Activated CD8-positive, alpha-beta T cell treated with anti-CD3 and anti-CD28 coated beads, Interleukin-2, amount 10 ng/mL, durations not matched to agents 7 days and 5 days (primary cell): Measurements from ENCODE around the gene GALNT5. TPM values are rescaled to one million over a fixed set of nuclear protein-coding genes. Genes with fewer than 3 reads are reported as not detected.

Experiments
- ATAC-seq: fragments of 150-1000 bp; cut with Tn5 transposase; one replicate; pipeline ENCODE4 v1.10.0; 2021; ENCODE audit warnings: moderate library complexity
- CTCF ChIA-PET: fragments of 350-600 bp; sonication (Branson Sonifier 250); formaldehyde crosslinking; loops from one replicate; lab custom pipeline; 2021; ENCODE audit warnings: antibody characterized with exemption; lab: Charles Lee
- POLR2A ChIA-PET: fragments of 350-600 bp; sonication (Branson Sonifier 250); formaldehyde crosslinking; loops from one replicate; lab custom pipeline; 2021; ENCODE audit warnings: antibody characterized with exemption; lab: Charles Lee
- DNase-seq: peaks from one replicate; pipeline ENCODE4 v3.0.0-alpha.2; 2020
- H3K27ac Mint-ChIP-seq: one replicate; pipeline ENCODE4 v1.8.0; 2021; ENCODE audit warnings: mild to moderate bottlenecking, mixed read lengths
- H3K27me3 Mint-ChIP-seq: one replicate; pipeline ENCODE4 v1.8.0; 2021; ENCODE audit warnings: low read depth, mixed read lengths
- H3K36me3 Mint-ChIP-seq: one replicate; pipeline ENCODE4 v1.8.0; 2021; ENCODE audit warnings: low read depth, mixed read lengths
- H3K4me1 Mint-ChIP-seq: one replicate; pipeline ENCODE4 v1.8.0; 2021; ENCODE audit warnings: low read depth, mixed read lengths
- H3K4me3 Mint-ChIP-seq: one replicate; pipeline ENCODE4 v1.8.0; 2021; ENCODE audit warnings: mild to moderate bottlenecking, mixed read lengths
- H3K9me3 Mint-ChIP-seq: one replicate; pipeline ENCODE4 v1.8.0; 2022; ENCODE audit warnings: mixed read lengths; ENCODE audit not compliant: insufficient read depth
- total RNA-seq, 2 experiments: library from RNA; stranded (reverse); gene quantifications; one replicate each; pipeline ENCODE4 v1.2.3, GENCODE V29; 2021

The GALNT5 gene
- total RNA-seq, 2 experiments from 2014 or later = not detected

GRCh38 chr2:157229572-157229971 is 27.9 kb upstream of the GALNT5 start:
- H3K4me3 Mint-ChIP-seq = no peak overlapping the region
- no peak for ATAC-seq
- H3K4me1 Mint-ChIP-seq = no peaks in the 10 kb centered on the region
- ChIA-PET POLR2A (interaction anchor here (0.6 kb wide), 1 partner anchor 39 kb away, joined by 4 read pairs; no protein-coding TSS in a partner anchor), CTCF (no interaction called here)
- DNase-seq = no peak
- H3K27me3 Mint-ChIP-seq = peaks cover 8% of the 10 kb centered on the region
- H3K27ac Mint-ChIP-seq = no peak overlapping the region
- no peaks in the 10 kb centered on the region for H3K9me3 Mint-ChIP-seq
- no peaks in the 10 kb centered on the region for H3K36me3 Mint-ChIP-seq

GRCh38 chr2:157231476-157231875 is 26.0 kb upstream of the GALNT5 start:
- ChIA-PET CTCF (no interaction called here), POLR2A (no interaction called here)
- Mint-ChIP-seq H3K27me3 (peaks cover 9% of the 10 kb centered on the region), H3K4me3 (no peak overlapping the region), H3K36me3 (no peaks in the 10 kb centered on the region), H3K9me3 (no peaks in the 10 kb centered on the region), H3K4me1 (no peaks in the 10 kb centered on the region), H3K27ac (no peak overlapping the region)
- DNase-seq (no peak), ATAC-seq (no peak)

- peaks cover 13% of the 10 kb centered on the region for H3K27me3 Mint-ChIP-seq
Observed at GRCh38 chr2:157233506-157233905, 24.0 kb upstream of the GALNT5 start.

GRCh38 chr2:157236404-157236803 is 21.1 kb upstream of the GALNT5 start:
- POLR2A ChIA-PET = no interaction called here
- H3K4me3 Mint-ChIP-seq = no peak overlapping the region
- CTCF ChIA-PET = no interaction called here
- no peak overlapping the region for H3K27ac Mint-ChIP-seq
- no peaks in the 10 kb centered on the region for H3K36me3 Mint-ChIP-seq
- no peak for ATAC-seq
- no peaks in the 10 kb centered on the region for H3K4me1 Mint-ChIP-seq
- peaks cover 9% of the 10 kb centered on the region for H3K27me3 Mint-ChIP-seq
- DNase-seq = no peak
- no peaks in the 10 kb centered on the region for H3K9me3 Mint-ChIP-seq

More at GRCh38 chr2:157233506-157233905, 24.0 kb upstream of the GALNT5 start:
- DNase-seq (no peak), ATAC-seq (no peak)
- POLR2A ChIA-PET = no interaction called here
- Mint-ChIP-seq H3K4me1 (no peaks in the 10 kb centered on the region), H3K4me3 (no peak overlapping the region), H3K27ac (no peak overlapping the region), H3K36me3 (no peaks in the 10 kb centered on the region), H3K9me3 (no peaks in the 10 kb centered on the region)
- CTCF ChIA-PET = no interaction called here

- H3K27me3 Mint-ChIP-seq = peaks cover 10% of the 10 kb centered on the region
- ATAC-seq (no peak), DNase-seq (no peak)
- no peaks in the 10 kb centered on the region for H3K4me1 Mint-ChIP-seq
- CTCF ChIA-PET = no interaction called here
- POLR2A ChIA-PET = no interaction called here
- H3K36me3 Mint-ChIP-seq = no peaks in the 10 kb centered on the region
- H3K4me3 Mint-ChIP-seq = no peak overlapping the region
- no peaks in the 10 kb centered on the region for H3K9me3 Mint-ChIP-seq
- no peak overlapping the region for H3K27ac Mint-ChIP-seq
Observed at GRCh38 chr2:157238296-157238695, 19.2 kb upstream of the GALNT5 start.

- ChIA-PET POLR2A (no interaction called here), CTCF (no interaction called here)
- Mint-ChIP-seq H3K27me3 (peaks cover 9% of the 10 kb centered on the region), H3K27ac (no peak overlapping the region), H3K36me3 (no peaks in the 10 kb centered on the region), H3K4me3 (no peak overlapping the region), H3K9me3 (no peaks in the 10 kb centered on the region), H3K4me1 (no peaks in the 10 kb centered on the region)
- DNase-seq (no peak), ATAC-seq (no peak)
Observed at GRCh38 chr2:157244691-157245090, 12.8 kb upstream of the GALNT5 start.

GRCh38 chr2:157245144-157245840 is 12.2 kb upstream of the GALNT5 start:
- H3K27ac Mint-ChIP-seq = no peak overlapping the region
- peaks cover 9% of the 10 kb centered on the region for H3K27me3 Mint-ChIP-seq
- H3K4me3 Mint-ChIP-seq = no peak overlapping the region
- H3K9me3 Mint-ChIP-seq = no peaks in the 10 kb centered on the region
- ChIA-PET CTCF (no interaction called here), POLR2A (no interaction called here)
- no peaks in the 10 kb centered on the region for H3K4me1 Mint-ChIP-seq
- no peak for ATAC-seq
- no peak for DNase-seq
- no peaks in the 10 kb centered on the region for H3K36me3 Mint-ChIP-seq

- Mint-ChIP-seq H3K27me3 (peaks cover 9% of the 10 kb centered on the region), H3K4me1 (no peaks in the 10 kb centered on the region), H3K4me3 (no peak overlapping the region), H3K27ac (no peak overlapping the region), H3K9me3 (no peaks in the 10 kb centered on the region), H3K36me3 (no peaks in the 10 kb centered on the region)
- no peak for ATAC-seq
- DNase-seq = no peak
- ChIA-PET POLR2A (interaction anchor here (0.6 kb wide), 1 partner anchor 16 kb away, joined by 3 read pairs; no protein-coding TSS in a partner anchor), CTCF (no interaction called here)
Observed at GRCh38 chr2:157245846-157246764, 11.4 kb upstream of the GALNT5 start.

GRCh38 chr2:157246765-157247407 is 10.6 kb upstream of the GALNT5 start:
- no peak for ATAC-seq
- no peak overlapping the region for H3K27ac Mint-ChIP-seq
- H3K27me3 Mint-ChIP-seq = peaks cover 9% of the 10 kb centered on the region
- CTCF ChIA-PET = interaction anchor here (1.7 kb wide), 1 partner anchor 14 kb away, joined by 4 read pairs; no protein-coding TSS in a partner anchor
- no peaks in the 10 kb centered on the region for H3K9me3 Mint-ChIP-seq
- POLR2A ChIA-PET = interaction anchor here (0.6 kb wide), 1 partner anchor 15 kb away, joined by 3 read pairs; no protein-coding TSS in a partner anchor
- no peaks in the 10 kb centered on the region for H3K4me1 Mint-ChIP-seq
- no peaks in the 10 kb centered on the region for H3K36me3 Mint-ChIP-seq
- H3K4me3 Mint-ChIP-seq = no peak overlapping the region
- DNase-seq = no peak

- Mint-ChIP-seq H3K27ac (no peak overlapping the region), H3K4me3 (no peak overlapping the region), H3K27me3 (peaks cover 8% of the 10 kb centered on the region), H3K9me3 (no peaks in the 10 kb centered on the region), H3K36me3 (no peaks in the 10 kb centered on the region), H3K4me1 (no peaks in the 10 kb centered on the region)
- ATAC-seq (no peak), DNase-seq (no peak)
- ChIA-PET CTCF (no interaction called here), POLR2A (no interaction called here)
Observed at GRCh38 chr2:157250836-157251235, 6.7 kb upstream of the GALNT5 start.

GRCh38 chr2:157251932-157252331 is 5.6 kb upstream of the GALNT5 start:
- Mint-ChIP-seq H3K4me3 (no peak overlapping the region), H3K27me3 (peaks cover 8% of the 10 kb centered on the region), H3K9me3 (no peaks in the 10 kb centered on the region), H3K4me1 (peaks cover 2% of the 10 kb centered on the region), H3K27ac (no peak overlapping the region), H3K36me3 (no peaks in the 10 kb centered on the region)
- ATAC-seq (no peak), DNase-seq (no peak)
- CTCF ChIA-PET = no interaction called here
- POLR2A ChIA-PET = no interaction called here
